ENCODE data around the gene MKNK1. TPM values are rescaled to one million over a fixed set of nuclear protein-coding genes. Genes with fewer than 3 reads are reported as not detected.
A peak's percentile ranks its signal among the peaks of the same experiment; 100 is the strongest.

The MKNK1 gene
- total and polyA plus RNA-seq, 2 experiments from 2014 or later: 15.5 to 16.1 TPM

GRCh38 chr1:46603481-46603857, 599 bp downstream of the MKNK1 start:
- TF ChIP-seq EZH2 (IDR thresholded peaks at IDR 0.05; ENCODE audit: insufficient read depth, poor library complexity, severe bottlenecking): no peak
- TF ChIP-seq EZH2phosphoT487 (IDR thresholded peaks at IDR 0.05; ENCODE audit: insufficient read depth, low read depth): no peak

GRCh38 chr1:46601257-46602007, 2.6 kb downstream of the MKNK1 start:
- Histone ChIP-seq H2AFZ (no peak overlapping the region), H3K27ac (no peak overlapping the region), H3K36me3 (ENCODE audit: low read depth) (no peaks in the 10 kb centered on the region), H3K9ac (no peak overlapping the region), H3K9me3 (ENCODE audit: low read depth) (no peaks in the 10 kb centered on the region), H3K4me3 (no peak overlapping the region), H3K4me2 (ENCODE audit: unreplicated experiment) (no peak overlapping the region), H3F3A (ENCODE audit: insufficient read depth) (no peaks in the 10 kb centered on the region; the same call in none of the 2 replicates), H3K9me2 (ENCODE audit: insufficient read depth) (no peaks in the 10 kb centered on the region), H3K79me2 (ENCODE audit: insufficient read depth) (peaks cover 11% of the 10 kb centered on the region; the same call in 1 of the 2 replicates), H4K20me1 (ENCODE audit: insufficient read depth) (no peaks in the 10 kb centered on the region), H3K4me1 (ENCODE audit: insufficient read depth) (0 out of 2 replicates have a peak, but pooled peaks cover 3% of the 10 kb centered on the region), H3K27me3 (replicated peaks; ENCODE audit: insufficient read depth) (no peaks in the 10 kb centered on the region)
- WGBS, 2 experiments (ENCODE audit: low coverage in 1 of 2, low lambda C conversion rate in 2 of 2, missing lambda C conversion rate in 2 of 2): 88 to 89% methylated on average over 3 of the region's 3 CpGs
- DNase-seq: no peak
- TF ChIP-seq EZH2phosphoT487 (IDR thresholded peaks at IDR 0.05; ENCODE audit: insufficient read depth, low read depth) (no peak), EZH2 (IDR thresholded peaks at IDR 0.05; ENCODE audit: insufficient read depth, poor library complexity, severe bottlenecking) (no peak)
- in situ Hi-C loops (cut with MboI): no loop called here

More at GRCh38 chr1:46603481-46603857, 599 bp downstream of the MKNK1 start:
- Histone ChIP-seq H3K36me3 (ENCODE audit: low read depth) (no peaks in the 10 kb centered on the region), H4K20me1 (ENCODE audit: insufficient read depth) (no peaks in the 10 kb centered on the region), H3K27ac (no peak overlapping the region), H3K9me3 (ENCODE audit: low read depth) (no peaks in the 10 kb centered on the region), H3K9ac (peak overlapping the region; percentile 80), H3K4me2 (ENCODE audit: unreplicated experiment) (peak overlapping the region; percentile 91), H2AFZ (peak overlapping the region; percentile 96), H3K79me2 (ENCODE audit: insufficient read depth) (peaks cover 11% of the 10 kb centered on the region; the same call in 1 of the 2 replicates), H3F3A (ENCODE audit: insufficient read depth) (no peaks in the 10 kb centered on the region; the same call in none of the 2 replicates), H3K27me3 (replicated peaks; ENCODE audit: insufficient read depth) (no peaks in the 10 kb centered on the region), H3K9me2 (ENCODE audit: insufficient read depth) (no peaks in the 10 kb centered on the region), H3K4me1 (ENCODE audit: insufficient read depth) (0 out of 2 replicates have a peak, but pooled peaks cover 3% of the 10 kb centered on the region), H3K4me3 (peak overlapping the region; percentile 92)
- WGBS, 2 experiments (ENCODE audit: low coverage in 1 of 2, low lambda C conversion rate in 2 of 2, missing lambda C conversion rate in 2 of 2): 0 to 4% methylated on average over 2 of the region's 2 CpGs
- in situ Hi-C loops (cut with MboI): no loop called here
- no peak for DNase-seq

- no peaks in the 10 kb centered on the region for H4K20me1 ChIP-seq (ENCODE audit: insufficient read depth)
- WGBS, 2 experiments (ENCODE audit: low coverage in 1 of 2, low lambda C conversion rate in 2 of 2, missing lambda C conversion rate in 2 of 2): 88 to 90% methylated on average over 9 of the region's 9 CpGs
Measured at GRCh38 chr1:46599059-46599970, 4.8 kb downstream of the MKNK1 start.

GRCh38 chr1:46596846-46597245, 7.2 kb downstream of the MKNK1 start:
- no peaks in the 10 kb centered on the region for H3K9me2 ChIP-seq (ENCODE audit: insufficient read depth)
- DNase-seq: no peak
- TF ChIP-seq EZH2 (IDR thresholded peaks at IDR 0.05; ENCODE audit: insufficient read depth, poor library complexity, severe bottlenecking) (no peak), EZH2phosphoT487 (IDR thresholded peaks at IDR 0.05; ENCODE audit: insufficient read depth, low read depth) (no peak)
- no peaks in the 10 kb centered on the region for H3K27me3 ChIP-seq (replicated peaks; ENCODE audit: insufficient read depth)
- no peak overlapping the region for H3K27ac ChIP-seq
- H3K4me1 ChIP-seq (ENCODE audit: insufficient read depth): peaks cover 3% of the 10 kb centered on the region; the same call in 1 of the 2 replicates
- H3K4me3 ChIP-seq: no peak overlapping the region
- WGBS, 2 experiments (ENCODE audit: low coverage in 1 of 2, low lambda C conversion rate in 2 of 2, missing lambda C conversion rate in 2 of 2): 93 to 97% methylated on average over 3 of the region's 3 CpGs
- no peak overlapping the region for H3K9ac ChIP-seq
- H4K20me1 ChIP-seq (ENCODE audit: insufficient read depth): no peaks in the 10 kb centered on the region
- no peaks in the 10 kb centered on the region for H3F3A ChIP-seq (ENCODE audit: insufficient read depth)
- no peaks in the 10 kb centered on the region for H3K9me3 ChIP-seq (ENCODE audit: low read depth)
- in situ Hi-C loops (cut with MboI): no loop called here
- peaks cover 6% of the 10 kb centered on the region; the same call in 1 of the 2 replicates for H3K79me2 ChIP-seq (ENCODE audit: insufficient read depth)
- H3K36me3 ChIP-seq (ENCODE audit: low read depth): peaks cover under 1% of the 10 kb centered on the region; the same call in 1 of the 2 replicates
- H3K4me2 ChIP-seq (ENCODE audit: unreplicated experiment): no peak overlapping the region
- no peak overlapping the region for H2AFZ ChIP-seq

More at GRCh38 chr1:46599059-46599970, 4.8 kb downstream of the MKNK1 start:
- Histone ChIP-seq H3K4me3 (no peak overlapping the region), H3K9ac (no peak overlapping the region), H3K4me2 (ENCODE audit: unreplicated experiment) (no peak overlapping the region), H3K9me3 (ENCODE audit: low read depth) (no peaks in the 10 kb centered on the region), H2AFZ (no peak overlapping the region), H3K36me3 (ENCODE audit: low read depth) (no peaks in the 10 kb centered on the region), H3K4me1 (ENCODE audit: insufficient read depth) (peaks cover 5% of the 10 kb centered on the region; the same call in 1 of the 2 replicates), H3F3A (ENCODE audit: insufficient read depth) (no peaks in the 10 kb centered on the region), H3K9me2 (ENCODE audit: insufficient read depth) (no peaks in the 10 kb centered on the region), H3K27ac (no peak overlapping the region), H3K79me2 (ENCODE audit: insufficient read depth) (peaks cover 11% of the 10 kb centered on the region; the same call in 1 of the 2 replicates), H3K27me3 (replicated peaks; ENCODE audit: insufficient read depth) (no peaks in the 10 kb centered on the region)
- no peak for DNase-seq
- TF ChIP-seq EZH2 (IDR thresholded peaks at IDR 0.05; ENCODE audit: insufficient read depth, poor library complexity, severe bottlenecking) (no peak), EZH2phosphoT487 (IDR thresholded peaks at IDR 0.05; ENCODE audit: insufficient read depth, low read depth) (no peak)
- in situ Hi-C loops (cut with MboI): no loop called here
